CD4-positive, CD25-positive, alpha-beta regulatory T cell (primary cell): ENCODE results near the gene KRTAP20-1. TPM values are rescaled to one million over a fixed set of nuclear protein-coding genes. Genes with fewer than 3 reads are reported as not detected.

Experiments
- ATAC-seq, 2 donors: fragments of 150-1000 bp; cut with Tn5 transposase; one replicate each; pipeline ENCODE4 v1.10.0; 2021; ENCODE audit warnings: low read depth in 2 of 2, moderate number of reproducible peaks in 2 of 2, moderate library complexity in 1 of 2
- DNase-seq, 3 donors: peaks; one replicate each; pipeline versions ENCODE4 v3.0.0 to v3.0.0-alpha.2; 2012 to 2022; ENCODE audit warnings: mixed read lengths in 1 of 3
- H3K27ac ChIP-seq: one replicate; pipeline ENCODE4 v1.7.0; 2013; ENCODE audit warnings: mild to moderate bottlenecking, low read length; ENCODE audit not compliant: insufficient read depth, poor library complexity, severe bottlenecking
- H3K27me3 ChIP-seq: one replicate; pipeline ENCODE4 v1.7.0; 2013; ENCODE audit warnings: low read length; ENCODE audit not compliant: control insufficient read depth, insufficient read depth
- H3K36me3 ChIP-seq: one replicate; pipeline ENCODE4 v1.7.0; 2013; ENCODE audit warnings: mild to moderate bottlenecking, low read length, moderate library complexity; ENCODE audit not compliant: control insufficient read depth, insufficient read depth
- H3K4me1 ChIP-seq: 2 replicates; pipeline ENCODE4 v1.7.0; 2013; ENCODE audit warnings: mild to moderate bottlenecking, low read length; ENCODE audit not compliant: insufficient read depth, control insufficient read depth, poor library complexity, severe bottlenecking
- H3K4me3 ChIP-seq: one replicate; pipeline ENCODE4 v1.7.0; 2013; ENCODE audit warnings: low read depth, mild to moderate bottlenecking, low read length, moderate library complexity
- H3K9me3 ChIP-seq, 2 experiments: 1 replicate in 1 of 2; 2 replicates in 1 of 2; pipeline ENCODE4 v1.7.0; 2013; ENCODE audit warnings: low read length in 2 of 2, mild to moderate bottlenecking in 1 of 2, moderate library complexity in 1 of 2; ENCODE audit not compliant: control insufficient read depth in 2 of 2
- H3K27ac Mint-ChIP-seq, 3 donors: one replicate each; pipeline ENCODE4 v1.8.0; 2020 to 2022; ENCODE audit warnings: mild to moderate bottlenecking in 3 of 3, mixed read lengths in 3 of 3, moderate library complexity in 2 of 3
- H3K27me3 Mint-ChIP-seq: one replicate; pipeline ENCODE4 v1.8.0; 2022; ENCODE audit warnings: mild to moderate bottlenecking, mixed read lengths
- H3K36me3 Mint-ChIP-seq: one replicate; pipeline ENCODE4 v1.8.0; 2020; ENCODE audit warnings: mixed read lengths
- H3K4me1 Mint-ChIP-seq, 4 donors: one replicate each; pipeline ENCODE4 v1.8.0; 2020 to 2022; ENCODE audit warnings: mixed read lengths in 4 of 4, mild to moderate bottlenecking in 1 of 4
- H3K4me3 Mint-ChIP-seq, 4 donors: one replicate each; pipeline ENCODE4 v1.8.0; 2020 to 2022; ENCODE audit warnings: mild to moderate bottlenecking in 4 of 4, mixed read lengths in 4 of 4, moderate library complexity in 3 of 4
- H3K9me3 Mint-ChIP-seq, 7 donors: one replicate each; pipeline ENCODE4 v1.8.0; 2020 to 2022; ENCODE audit warnings: mixed read lengths in 7 of 7, mild to moderate bottlenecking in 3 of 7, moderate library complexity in 2 of 7
- polyA plus RNA-seq, 4 donors: library from polyadenylated mRNA; unstranded; fragments of 300-500 nt; fragmentation: Illumina TruSeq; gene quantifications; one replicate each; pipeline ENCODE4 v1.2.3, GENCODE V29; 2021
- total RNA-seq: library from RNA; stranded (reverse); gene quantifications from one replicate; pipeline ENCODE4 v1.2.3, GENCODE V29; 2022

The KRTAP20-1 gene
- total RNA-seq (not detected), polyA plus RNA-seq (not detected)

- Histone ChIP-seq H3K36me3 (no peaks in the 10 kb centered on the region), H3K4me3 (no peak within 1 kb of the TSS), H3K9me3 (no peaks in the 10 kb centered on the region), H3K4me1 (no peaks in the 10 kb centered on the region), H3K27ac (no peak within 1 kb of the TSS), H3K27me3 (no peaks in the 10 kb centered on the region)
- no peaks in the 10 kb centered on the region for H3K27me3 Mint-ChIP-seq
- no peak for DNase-seq
- peaks cover 0 to 5% (median 0%) of the 10 kb centered on the region in 7 donors for H3K9me3 Mint-ChIP-seq
- no peak within 1 kb of the TSS for H3K27ac Mint-ChIP-seq
- H3K36me3 Mint-ChIP-seq, result no peaks in the 10 kb centered on the region
- H3K4me3 Mint-ChIP-seq, result no peak within 1 kb of the TSS
- no peak for ATAC-seq
- H3K4me1 Mint-ChIP-seq, result no peaks in the 10 kb centered on the region
Observed at GRCh38 chr21:30616125-30616524, at the start of gene KRTAP20-1. Gene KRTAP20-1 (plus strand): TSS chr21:30616425. CDS start chr21:30616455, 30 bp downstream.

- no peaks in the 10 kb centered on the region for H3K9me3 ChIP-seq
- no peaks in the 10 kb centered on the region for H3K36me3 Mint-ChIP-seq
- H3K27ac ChIP-seq, result no peak overlapping the region
- H3K27ac Mint-ChIP-seq, result no peak overlapping the region
- H3K27me3 ChIP-seq, result no peaks in the 10 kb centered on the region
- no peak overlapping the region for H3K4me3 Mint-ChIP-seq
- ATAC-seq (no peak), DNase-seq (no peak)
- H3K27me3 Mint-ChIP-seq, result no peaks in the 10 kb centered on the region
- no peaks in the 10 kb centered on the region for H3K4me1 ChIP-seq
- peaks cover 0 to 5% (median under 1%) of the 10 kb centered on the region in 7 donors for H3K9me3 Mint-ChIP-seq
- H3K4me1 Mint-ChIP-seq, result no peaks in the 10 kb centered on the region
- no peak overlapping the region for H3K4me3 ChIP-seq
- no peaks in the 10 kb centered on the region for H3K36me3 ChIP-seq
Observed at GRCh38 chr21:30567617-30568016, 48.6 kb upstream of the KRTAP20-1 start.

GRCh38 chr21:30577766-30578165, 38.5 kb upstream of the KRTAP20-1 start:
- H3K4me3 Mint-ChIP-seq, result no peak overlapping the region
- Histone ChIP-seq H3K4me3 (no peak overlapping the region), H3K9me3 (no peaks in the 10 kb centered on the region), H3K4me1 (no peaks in the 10 kb centered on the region), H3K27me3 (no peaks in the 10 kb centered on the region), H3K27ac (no peak overlapping the region), H3K36me3 (no peaks in the 10 kb centered on the region)
- ATAC-seq (no peak), DNase-seq (no peak)
- H3K27ac Mint-ChIP-seq, result no peak overlapping the region
- no peaks in the 10 kb centered on the region for H3K36me3 Mint-ChIP-seq
- no peaks in the 10 kb centered on the region for H3K4me1 Mint-ChIP-seq
- no peaks in the 10 kb centered on the region for H3K9me3 Mint-ChIP-seq
- no peaks in the 10 kb centered on the region for H3K27me3 Mint-ChIP-seq

GRCh38 chr21:30579346-30579745, 36.9 kb upstream of the KRTAP20-1 start:
- no peak overlapping the region for H3K4me3 Mint-ChIP-seq
- no peaks in the 10 kb centered on the region for H3K4me1 Mint-ChIP-seq
- DNase-seq (no peak), ATAC-seq (no peak)
- H3K9me3 Mint-ChIP-seq, result no peaks in the 10 kb centered on the region
- H3K4me1 ChIP-seq, result no peaks in the 10 kb centered on the region
- H3K4me3 ChIP-seq, result no peak overlapping the region
- H3K27ac Mint-ChIP-seq, result no peak overlapping the region
- no peaks in the 10 kb centered on the region for H3K36me3 ChIP-seq
- H3K27ac ChIP-seq, result no peak overlapping the region
- no peaks in the 10 kb centered on the region for H3K9me3 ChIP-seq
- no peaks in the 10 kb centered on the region for H3K27me3 ChIP-seq
- H3K36me3 Mint-ChIP-seq, result no peaks in the 10 kb centered on the region
- H3K27me3 Mint-ChIP-seq, result no peaks in the 10 kb centered on the region

- H3K27ac Mint-ChIP-seq, result no peak overlapping the region
- Histone ChIP-seq H3K36me3 (no peaks in the 10 kb centered on the region), H3K27me3 (no peaks in the 10 kb centered on the region), H3K9me3 (no peaks in the 10 kb centered on the region), H3K4me1 (no peaks in the 10 kb centered on the region), H3K4me3 (no peak overlapping the region), H3K27ac (no peak overlapping the region)
- no peak for DNase-seq
- no peak for ATAC-seq
- H3K4me3 Mint-ChIP-seq, result no peak overlapping the region
- H3K36me3 Mint-ChIP-seq, result no peaks in the 10 kb centered on the region
- no peaks in the 10 kb centered on the region for H3K4me1 Mint-ChIP-seq
- H3K27me3 Mint-ChIP-seq, result no peaks in the 10 kb centered on the region
- H3K9me3 Mint-ChIP-seq, result no peaks in the 10 kb centered on the region
Observed at GRCh38 chr21:30580132-30580531, 36.1 kb upstream of the KRTAP20-1 start.

GRCh38 chr21:30582870-30583269, 33.4 kb upstream of the KRTAP20-1 start:
- Histone ChIP-seq H3K27ac (no peak overlapping the region), H3K27me3 (no peaks in the 10 kb centered on the region), H3K4me3 (no peak overlapping the region), H3K4me1 (no peaks in the 10 kb centered on the region), H3K36me3 (no peaks in the 10 kb centered on the region), H3K9me3 (no peaks in the 10 kb centered on the region)
- Mint-ChIP-seq H3K4me3 (no peak overlapping the region), H3K9me3 (no peaks in the 10 kb centered on the region), H3K4me1 (no peaks in the 10 kb centered on the region), H3K27ac (no peak overlapping the region), H3K36me3 (no peaks in the 10 kb centered on the region), H3K27me3 (no peaks in the 10 kb centered on the region)
- ATAC-seq (no peak), DNase-seq (no peak)

GRCh38 chr21:30590297-30590696, 25.9 kb upstream of the KRTAP20-1 start, which contains the start of gene KRTAP22-2:
Gene KRTAP22-2 (minus strand): TSS chr21:30590397.
- H3K36me3 Mint-ChIP-seq, result no peaks in the 10 kb centered on the region
- Histone ChIP-seq H3K4me1 (no peaks in the 10 kb centered on the region), H3K9me3 (no peaks in the 10 kb centered on the region), H3K27ac (no peak within 1 kb of the TSS), H3K36me3 (no peaks in the 10 kb centered on the region), H3K4me3 (no peak within 1 kb of the TSS), H3K27me3 (no peaks in the 10 kb centered on the region)
- H3K4me1 Mint-ChIP-seq, result no peaks in the 10 kb centered on the region
- no peak within 1 kb of the TSS for H3K27ac Mint-ChIP-seq
- no peak for DNase-seq
- H3K9me3 Mint-ChIP-seq, result peaks cover 0 to 5% (median 0%) of the 10 kb centered on the region in 7 donors
- no peak within 1 kb of the TSS for H3K4me3 Mint-ChIP-seq
- no peak for ATAC-seq
- H3K27me3 Mint-ChIP-seq, result no peaks in the 10 kb centered on the region

GRCh38 chr21:30592140-30592539, 24.1 kb upstream of the KRTAP20-1 start, which contains the start of gene KRTAP6-3:
Gene KRTAP6-3 (plus strand): TSS chr21:30592440. CDS start chr21:30592446, 6 bp downstream.
- no peaks in the 10 kb centered on the region for H3K36me3 Mint-ChIP-seq
- H3K4me1 ChIP-seq, result no peaks in the 10 kb centered on the region
- H3K27ac Mint-ChIP-seq, result no peak within 1 kb of the TSS
- no peaks in the 10 kb centered on the region for H3K9me3 ChIP-seq
- H3K4me1 Mint-ChIP-seq, result no peaks in the 10 kb centered on the region
- no peak for ATAC-seq
- no peaks in the 10 kb centered on the region for H3K27me3 ChIP-seq
- peaks cover 0 to 6% (median 0%) of the 10 kb centered on the region in 7 donors for H3K9me3 Mint-ChIP-seq
- DNase-seq, result no peak
- no peaks in the 10 kb centered on the region for H3K36me3 ChIP-seq
- H3K27me3 Mint-ChIP-seq, result no peaks in the 10 kb centered on the region
- no peak within 1 kb of the TSS for H3K4me3 Mint-ChIP-seq
- H3K4me3 ChIP-seq, result no peak within 1 kb of the TSS
- no peak within 1 kb of the TSS for H3K27ac ChIP-seq
